Heart right ventricle (tissue), 16 donors: ENCODE results near the gene DDOST. TPM values are rescaled to one million over a fixed set of nuclear protein-coding genes. Genes with fewer than 3 reads are reported as not detected.
"Not testable (repeated sequence)": the region's sequence is repeated elsewhere in the genome, so short reads cannot be mapped to it uniquely, and the experiment has no call there.

Source experiments
- ATAC-seq, 8 donors: fragments of 200-7000 bp; cut with Tn5 transposase; one replicate each; pipeline ENCODE4 v1.9.1; 2020; ENCODE audit warnings: mild to moderate bottlenecking in 8 of 8, moderate library complexity in 8 of 8, moderate number of reproducible peaks in 1 of 8
- DNase-seq, 2 donors: peaks; one replicate each; pipeline ENCODE4 v3.0.0-alpha.2; 2020
- H3K27ac ChIP-seq, 10 donors: fragments of 200-600 bp; sonication (generic) in 2 of 10; one replicate each; pipeline versions ENCODE4 v1.5.0 to v1.8.0; 2020 to 2022; ENCODE audit warnings: mild to moderate bottlenecking in 3 of 10
- H3K27me3 ChIP-seq, 7 donors: fragments of 200-600 bp; one replicate each; pipeline ENCODE4 v1.8.0; 2021 to 2022; ENCODE audit warnings: mild to moderate bottlenecking in 2 of 7
- H3K36me3 ChIP-seq, 9 donors: fragments of 200-600 bp; sonication (generic) in 1 of 9; one replicate each; pipeline versions ENCODE4 v1.5.0 to v1.8.0; 2020 to 2022; ENCODE audit warnings: mild to moderate bottlenecking in 2 of 9
- H3K4me1 ChIP-seq, 9 donors: fragments of 200-600 bp; sonication (generic) in 1 of 9; one replicate each; pipeline versions ENCODE4 v1.5.0 to v1.8.0; 2020 to 2022; ENCODE audit warnings: mild to moderate bottlenecking in 4 of 9
- H3K4me3 ChIP-seq, 10 donors: fragments of 200-600 bp; sonication (generic) in 2 of 10; one replicate each; pipeline versions ENCODE4 v1.5.0 to v1.8.0; 2020 to 2022; ENCODE audit warnings: mild to moderate bottlenecking in 7 of 10, moderate library complexity in 2 of 10
- H3K9me3 ChIP-seq, 11 donors: fragments of 200-600 bp in 10 of 11; sonication (generic) in 2 of 11; one replicate each; pipeline versions ENCODE4 v1.5.0 to v1.8.0; 2013 to 2022; ENCODE audit warnings: mild to moderate bottlenecking in 2 of 11, control low read depth in 1 of 11, moderate library complexity in 1 of 11
- WGBS, 2 donors: extraction: QIAGEN DNeasy Blood & Tissue Kit; methylation state at CpG; one replicate each; pipeline ENCODE4 v1.1.7; 2013; ENCODE audit warnings: inconsistent platforms in 1 of 2; 5-methylcytosine and 5-hydroxymethylcytosine counted together
- intact Hi-C, 10 donors: fragments of 100-400 bp; cut with DNase I; formaldehyde crosslinking; loops; one replicate each; pipeline versions ENCODE4 v1.11.1 to v1.14.2; 2022
- polyA plus RNA-seq, 2 donors: library from polyadenylated mRNA; stranded (reverse); fragments of 200-250 nt; gene quantifications; one replicate each; pipeline ENCODE4 v1.2.3, GENCODE V29; 2013
- total RNA-seq, 10 donors: library from RNA; stranded (reverse); fragmentation: NEBNext Ultra II Directional in 3 of 10; extraction: Animal tissue kit (Norgen Biotek cat#: 25700) in 3 of 10; gene quantifications; one replicate each; pipeline versions ENCODE4 v1.2.1 to v1.2.4, GENCODE V29; 2021 to 2023
- TF ChIP-seq, protein P1 (sequence below), 9 donors: fragments of 200-600 bp; sonication (generic) in 2 of 9; IDR thresholded peaks; one replicate each; pipeline versions ENCODE4 v1.5.0 to v1.8.0; 2021 to 2022; ENCODE audit warnings: antibody characterized with exemption in 9 of 9, mild to moderate bottlenecking in 5 of 9, moderate library complexity in 1 of 9
- donor health status: Arrhythmogenic right ventricular cardiomyopathy.
- donor health status: ischemic (EF 13 %, LVEDD 7.1; RV severe dilation, severe dysfunction).
- donor health status: healthy with polysubstance abuse.
- donor health status: DM: no; HTN: yes; CAD: no.
- donor health status: DM: no; HTN: no; CAD: no.
- donor health status: ischemic (EF 25% LVEDD 6.9; RV normal size, moderate dysfunction).
- donor health status: ischemic (EF 25% LVEDD 5.7; RV mildly dilated, moderate dysfunction).
- donor health status: healthy.
- donor health status: DM: yes; HTN: yes; CAD: no.
- donor health status: Ischemic cardiomyopathy.
- donor health status: ischemic (EF 35%, LVEDD 5.7; RV mildly dilated, moderate dysfunction).
- donor health status: nonischemic (EF 11% LVEDD 7.7; RV severe dilation, severe dysfunction).
- donor health status: DM: yes; HTN: yes; CAD: no.
- donor health status: PGD.
- donor health status: ischemic (EF 29% LVEDD 5.4; RV normal size, mild dysfunction).
- donor health status: nonischemic (EF 23%, LVEDD 6.1; RV moderate dilation, normal function).

Gene DDOST
- total and polyA plus RNA-seq, 12 donors = 98.8 to 222 (median 124) TPM

- peaks cover under 1 to 18% (median 11%) of the 10 kb centered on the region in 9 donors for H3K4me1 ChIP-seq
- no peaks in the 10 kb centered on the region for H3K9me3 ChIP-seq
- H3K27ac ChIP-seq = no peak overlapping the region
- no peaks in the 10 kb centered on the region for H3K27me3 ChIP-seq
- TF ChIP-seq, protein P1, sequence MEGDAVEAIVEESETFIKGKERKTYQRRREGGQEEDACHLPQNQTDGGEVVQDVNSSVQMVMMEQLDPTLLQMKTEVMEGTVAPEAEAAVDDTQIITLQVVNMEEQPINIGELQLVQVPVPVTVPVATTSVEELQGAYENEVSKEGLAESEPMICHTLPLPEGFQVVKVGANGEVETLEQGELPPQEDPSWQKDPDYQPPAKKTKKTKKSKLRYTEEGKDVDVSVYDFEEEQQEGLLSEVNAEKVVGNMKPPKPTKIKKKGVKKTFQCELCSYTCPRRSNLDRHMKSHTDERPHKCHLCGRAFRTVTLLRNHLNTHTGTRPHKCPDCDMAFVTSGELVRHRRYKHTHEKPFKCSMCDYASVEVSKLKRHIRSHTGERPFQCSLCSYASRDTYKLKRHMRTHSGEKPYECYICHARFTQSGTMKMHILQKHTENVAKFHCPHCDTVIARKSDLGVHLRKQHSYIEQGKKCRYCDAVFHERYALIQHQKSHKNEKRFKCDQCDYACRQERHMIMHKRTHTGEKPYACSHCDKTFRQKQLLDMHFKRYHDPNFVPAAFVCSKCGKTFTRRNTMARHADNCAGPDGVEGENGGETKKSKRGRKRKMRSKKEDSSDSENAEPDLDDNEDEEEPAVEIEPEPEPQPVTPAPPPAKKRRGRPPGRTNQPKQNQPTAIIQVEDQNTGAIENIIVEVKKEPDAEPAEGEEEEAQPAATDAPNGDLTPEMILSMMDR (IDR thresholded peaks at IDR 0.05) = no peak
- WGBS, 2 donors = 94 to 98% methylated on average over 2 of the region's 2 CpGs
- intact Hi-C loops = no loop called here
- DNase-seq (no peak), ATAC-seq (no peak)
- H3K36me3 ChIP-seq = no peaks in the 10 kb centered on the region
- no peak overlapping the region for H3K4me3 ChIP-seq
Observed at GRCh38 chr1:20610970-20611369, 50.2 kb downstream of the DDOST start.

DNA sequence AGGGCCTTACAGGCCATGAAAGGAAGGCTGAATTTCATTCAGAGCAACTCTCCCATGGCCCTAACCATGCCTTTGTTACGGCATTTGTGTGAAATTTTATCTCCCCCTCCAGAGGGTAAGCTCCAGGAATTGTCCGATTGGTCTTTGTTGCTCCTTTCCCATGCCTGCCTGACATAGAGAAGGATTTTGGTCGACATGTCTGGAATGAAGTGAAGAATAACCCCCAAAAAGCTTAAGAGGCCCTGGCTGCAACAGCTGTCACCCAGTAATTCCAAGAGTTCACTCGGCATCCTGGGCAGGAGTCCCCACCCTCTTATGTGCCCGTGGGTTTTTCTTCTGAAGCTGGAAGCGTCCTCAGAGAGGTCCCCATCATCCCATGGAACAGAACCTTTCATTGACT lies 51.6 kb downstream of the DDOST start:
- TF ChIP-seq, protein P1 (IDR thresholded peaks at IDR 0.05) = no peak
- Histone ChIP-seq H3K36me3 (no peaks in the 10 kb centered on the region), H3K27ac (no peak overlapping the region), H3K9me3 (no peaks in the 10 kb centered on the region), H3K4me1 (peaks cover 0 to 13% (median 7%) of the 10 kb centered on the region in 9 donors), H3K4me3 (no peak overlapping the region), H3K27me3 (no peaks in the 10 kb centered on the region)
- no peak for ATAC-seq
- intact Hi-C loops = no loop called here
- DNase-seq = no peak
- WGBS, 2 donors = 82 to 86% methylated on average over 6 of the region's 6 CpGs

DNA sequence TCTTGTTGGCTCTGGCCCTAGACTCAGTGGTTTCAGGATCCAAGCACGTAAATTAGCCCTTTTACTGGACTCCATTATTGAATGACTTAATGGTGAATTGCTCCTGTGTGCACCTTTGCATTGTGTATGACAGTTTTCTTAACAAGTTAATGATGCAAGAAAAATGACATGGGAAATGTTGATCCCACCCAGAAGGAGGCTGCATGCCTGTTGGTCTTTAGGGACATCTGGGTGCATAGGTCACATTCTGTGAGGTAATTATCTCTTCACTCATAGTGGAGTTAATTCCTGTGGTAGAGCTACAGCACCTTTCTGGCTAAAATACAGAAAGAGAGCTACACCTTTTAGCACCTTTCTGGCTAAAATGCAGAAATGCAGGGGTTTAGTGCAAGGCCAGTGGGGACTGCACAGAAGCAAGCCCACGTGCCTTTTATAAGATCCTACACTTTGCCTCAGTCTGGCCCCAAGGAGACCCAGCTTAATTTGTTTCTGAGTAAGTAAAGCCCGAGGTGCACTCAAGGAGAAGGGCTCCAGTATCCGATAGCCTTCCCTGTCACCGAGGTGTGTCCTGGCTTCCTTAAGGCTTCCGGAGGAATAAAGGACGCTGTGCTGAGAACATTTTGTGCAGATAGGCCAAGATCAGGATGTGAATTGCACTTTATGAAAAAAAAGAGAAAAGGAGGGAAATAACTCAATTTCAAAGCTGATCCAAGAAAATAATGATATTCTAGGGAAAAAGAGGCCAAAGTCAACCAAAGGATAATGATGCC lies 54.2 kb downstream of the DDOST start:
- Histone ChIP-seq H3K27ac (peak overlapping the region in 8 of 10 donors; percentile 10 to 70 (median 45)), H3K4me1 (peaks cover 0 to 16% (median 0%) of the 10 kb centered on the region in 9 donors)
- DNase-seq, H3K36me3 ChIP-seq, intact Hi-C loops, H3K9me3 ChIP-seq, H3K27me3 ChIP-seq, H3K4me3 ChIP-seq: not testable (repeated sequence)
- 67 to 71% methylated on average over 6 of the region's 7 CpGs for WGBS, 2 donors
- ATAC-seq = peak in 4 of 8 donors; percentile 55 to 87 (median 70)

DNA sequence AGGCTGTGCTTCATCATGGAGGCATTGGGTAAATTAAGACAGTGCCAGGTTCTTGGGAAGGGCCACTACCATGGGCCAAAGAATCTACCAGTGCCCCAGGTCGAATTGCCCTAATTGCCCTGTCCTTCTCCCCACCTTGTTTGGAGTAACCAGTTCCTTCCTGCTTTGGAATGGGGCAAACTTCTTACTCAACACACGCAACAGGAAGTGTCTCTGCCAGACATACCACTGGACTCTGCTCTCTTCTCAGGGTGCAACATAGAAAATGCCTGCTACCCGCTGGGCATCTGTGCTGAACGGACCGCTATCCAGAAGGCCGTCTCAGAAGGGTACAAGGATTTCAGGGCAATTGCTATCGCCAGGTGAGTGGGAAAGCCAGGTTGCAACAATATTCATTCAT lies 56.5 kb downstream of the DDOST start:
- DNase-seq (no peak), ATAC-seq (peak in 1 of 8 donors; percentile 23)
- Histone ChIP-seq H3K4me1 (peaks cover 0 to 21% (median 0%) of the 10 kb centered on the region in 9 donors), H3K9me3 (peaks cover 0 to 4% (median 0%) of the 10 kb centered on the region in 11 donors), H3K27me3 (no peaks in the 10 kb centered on the region), H3K27ac (peak overlapping the region in 1 of 10 donors; percentile 72), H3K36me3 (no peaks in the 10 kb centered on the region), H3K4me3 (no peak overlapping the region)
- WGBS, 2 donors = 84 to 88% methylated on average over 7 of the region's 7 CpGs
- intact Hi-C loops = no loop called here
- TF ChIP-seq, protein P1 (IDR thresholded peaks at IDR 0.05) = no peak
